PC-9 (cell line): ENCODE results near the gene ATOX1. TPM values are rescaled to one million over a fixed set of nuclear protein-coding genes. Genes with fewer than 3 reads are reported as not detected.

ENCODE experiments used
- BruUV-seq: library from RNA; stranded (reverse); fragments of 400-500 nt; replicated peaks from 2 replicates; lab custom pipeline; 2021; lab: Mats Ljungman, UMichigan
- CTCF ChIA-PET: fragments of 300-600 bp; sonication (Branson Sonifier 250); formaldehyde crosslinking; loops from one replicate; lab custom pipeline; 2022; ENCODE audit warnings: antibody characterized with exemption; lab: Charles Lee
- POLR2A ChIA-PET: fragments of 300-600 bp; sonication (Branson Sonifier 250); formaldehyde crosslinking; loops from one replicate; lab custom pipeline; 2022; ENCODE audit warnings: antibody characterized with exemption; ENCODE audit not compliant: unreplicated experiment; lab: Charles Lee
- DNase-seq, 2 experiments: peaks; one replicate each; pipeline versions ENCODE4 v3.0.0 to v3.0.0-alpha.2; 2015 to 2022; ENCODE audit warnings: mixed read lengths in 1 of 2
- H2AFZ ChIP-seq: fragments of 200-600 bp; sonication (generic); 2 replicates; pipeline ENCODE4 v1.8.1; 2017; ENCODE audit warnings: antibody characterized with exemption
- H3F3A ChIP-seq: fragments of 200-600 bp; sonication (generic); 2 replicates; pipeline ENCODE4 v1.8.1; 2017; ENCODE audit warnings: antibody characterized with exemption, mild to moderate bottlenecking, low read depth; ENCODE audit not compliant: insufficient read depth
- H3K27ac ChIP-seq: fragments of 200-600 bp; sonication (generic); 2 replicates; pipeline ENCODE4 v1.6.1; 2016; ENCODE audit warnings: mixed run types
- H3K27me3 ChIP-seq: fragments of 200-600 bp; sonication (generic); 2 replicates; pipeline ENCODE4 v1.6.1; 2016; ENCODE audit warnings: low read depth, mixed run types; ENCODE audit not compliant: insufficient read depth
- H3K36me3 ChIP-seq: fragments of 200-600 bp; sonication (generic); 2 replicates; pipeline ENCODE4 v1.6.1; 2016; ENCODE audit warnings: low read depth, mixed run types
- H3K4me1 ChIP-seq: fragments of 200-600 bp; sonication (generic); replicated peaks from 2 replicates; pipeline ENCODE4 v1.6.1; 2016; ENCODE audit warnings: mixed run types; ENCODE audit not compliant: insufficient read depth
- H3K4me2 ChIP-seq: fragments of 200-600 bp; sonication (generic); 2 replicates; pipeline ENCODE4 v1.6.1; 2017; ENCODE audit warnings: mixed run types
- H3K4me3 ChIP-seq: fragments of 200-600 bp; sonication (generic); 2 replicates; pipeline ENCODE4 v1.6.1; 2016; ENCODE audit warnings: mixed run types
- H3K79me2 ChIP-seq: fragments of 200-600 bp; sonication (generic); 2 replicates; pipeline ENCODE4 v1.6.1; 2017; ENCODE audit warnings: low read depth, mixed run types
- H3K9me2 ChIP-seq: fragments of 200-600 bp; sonication (generic); 2 replicates; pipeline ENCODE4 v1.8.1; 2017; ENCODE audit warnings: mild to moderate bottlenecking; ENCODE audit not compliant: insufficient read depth
- H3K9me3 ChIP-seq: fragments of 200-600 bp; sonication (generic); 2 replicates; pipeline ENCODE4 v1.8.1; 2016; ENCODE audit warnings: low read depth; ENCODE audit not compliant: insufficient read depth
- H4K20me1 ChIP-seq: fragments of 200-600 bp; sonication (generic); 2 replicates; pipeline ENCODE4 v1.8.1; 2017; ENCODE audit not compliant: insufficient read depth
- EZH2 ChIP-seq: fragments of 200-600 bp; sonication (generic); IDR thresholded peaks from 2 replicates; pipeline ENCODE4 v1.8.0; 2017; ENCODE audit warnings: antibody characterized with exemption, low read depth
- intact Hi-C: fragments of 100-400 bp; cut with micrococcal nuclease; formaldehyde crosslinking; loops from one replicate; pipeline ENCODE4 v1.10.0; 2022; ENCODE audit not compliant: unreplicated experiment
- total RNA-seq: library from RNA; stranded (reverse); gene quantifications from 2 replicates; pipeline ENCODE4 v1.2.3, GENCODE V29; 2021
- TF ChIP-seq, protein P1 (sequence below): fragments of 200-600 bp; sonication (generic); conservative IDR thresholded peaks from 2 replicates; pipeline ENCODE4 v1.6.1; 2017; ENCODE audit warnings: mixed run types, antibody characterized with exemption, mild to moderate bottlenecking, moderate library complexity

The ATOX1 gene
- total RNA-seq, 1 experiment from 2014 or later: 201 TPM

DNA sequence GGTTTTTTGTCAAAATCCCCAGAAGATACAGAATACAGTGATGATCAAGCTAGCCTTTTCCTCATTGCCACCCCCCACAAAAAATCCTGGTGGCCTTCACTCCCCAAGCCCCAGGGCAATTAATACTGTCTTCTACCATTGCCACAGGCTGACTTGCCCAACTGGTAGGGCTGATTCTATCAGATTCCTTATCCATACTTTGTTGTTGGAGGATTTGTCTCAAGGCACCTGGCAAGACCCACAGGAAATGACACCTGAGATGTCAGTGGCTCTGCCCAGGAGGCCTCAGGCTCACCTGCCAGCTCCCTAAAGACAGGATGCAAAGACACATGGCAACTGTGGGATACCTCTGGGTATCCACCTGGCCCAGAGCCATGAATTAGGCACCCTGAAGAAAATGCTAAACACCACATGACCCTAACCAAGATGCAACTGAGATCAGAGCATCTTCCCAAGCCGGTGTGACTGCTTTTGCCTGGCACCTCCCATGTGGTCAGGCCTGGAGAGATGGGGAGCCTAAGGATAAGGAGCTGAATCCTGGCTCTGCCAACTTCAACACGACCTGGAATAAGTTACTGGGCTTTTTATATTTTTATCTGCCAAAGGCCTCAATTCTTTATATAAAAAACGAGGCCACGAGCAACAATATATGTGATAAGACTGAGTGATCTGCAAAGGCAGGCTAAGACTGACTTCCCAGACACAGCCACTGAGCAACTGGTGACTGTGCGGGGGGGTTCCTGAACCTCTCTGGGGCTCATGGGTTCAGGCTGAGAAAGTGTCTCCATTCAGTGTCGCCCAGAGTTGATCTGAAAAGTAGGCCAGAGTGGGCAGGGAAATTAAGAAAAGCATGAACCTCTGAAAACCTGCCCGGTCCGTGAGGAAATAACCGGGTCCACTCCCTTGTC is 944 bp downstream of the ATOX1 start:
- Histone ChIP-seq H3K4me3 (peak overlapping the region; percentile 97), H3K36me3 (0 out of 2 replicates have a peak, but pooled peaks cover 6% of the 10 kb centered on the region), H3F3A (peaks cover 10% of the 10 kb centered on the region; the same call in 1 of the 2 replicates), H3K9me2 (no peaks in the 10 kb centered on the region), H2AFZ (peak overlapping the region; percentile 91), H4K20me1 (no peaks in the 10 kb centered on the region; the same call in 1 of the 2 replicates), H3K27me3 (no peaks in the 10 kb centered on the region), H3K27ac (0 out of 2 replicates have a peak overlapping the region, but pooled peaks have one; percentile 24), H3K4me2 (peak overlapping the region; percentile 91), H3K9me3 (no peaks in the 10 kb centered on the region), H3K79me2 (peaks cover 56% of the 10 kb centered on the region), H3K4me1 (peaks cover 16% of the 10 kb centered on the region)
- no TSS peak for BruUV-seq
- DNase-seq: peak; percentile 78 to 84
- TF ChIP-seq, protein P1, sequence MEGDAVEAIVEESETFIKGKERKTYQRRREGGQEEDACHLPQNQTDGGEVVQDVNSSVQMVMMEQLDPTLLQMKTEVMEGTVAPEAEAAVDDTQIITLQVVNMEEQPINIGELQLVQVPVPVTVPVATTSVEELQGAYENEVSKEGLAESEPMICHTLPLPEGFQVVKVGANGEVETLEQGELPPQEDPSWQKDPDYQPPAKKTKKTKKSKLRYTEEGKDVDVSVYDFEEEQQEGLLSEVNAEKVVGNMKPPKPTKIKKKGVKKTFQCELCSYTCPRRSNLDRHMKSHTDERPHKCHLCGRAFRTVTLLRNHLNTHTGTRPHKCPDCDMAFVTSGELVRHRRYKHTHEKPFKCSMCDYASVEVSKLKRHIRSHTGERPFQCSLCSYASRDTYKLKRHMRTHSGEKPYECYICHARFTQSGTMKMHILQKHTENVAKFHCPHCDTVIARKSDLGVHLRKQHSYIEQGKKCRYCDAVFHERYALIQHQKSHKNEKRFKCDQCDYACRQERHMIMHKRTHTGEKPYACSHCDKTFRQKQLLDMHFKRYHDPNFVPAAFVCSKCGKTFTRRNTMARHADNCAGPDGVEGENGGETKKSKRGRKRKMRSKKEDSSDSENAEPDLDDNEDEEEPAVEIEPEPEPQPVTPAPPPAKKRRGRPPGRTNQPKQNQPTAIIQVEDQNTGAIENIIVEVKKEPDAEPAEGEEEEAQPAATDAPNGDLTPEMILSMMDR: no peak
- no peak for TF ChIP-seq EZH2
- ChIA-PET POLR2A (interaction anchor here (0.5 to 1.1 kb wide), 5 partner anchors 12 to 1797 kb away, joined by 3 to 14 read pairs (median 4); no protein-coding TSS in a partner anchor), CTCF (no interaction called here)
- intact Hi-C loops: loop anchor here (1.0 to 5.0 kb wide), 3 partner anchors 12 to 70 kb away; partner anchors contain the start of genes G3BP1 and SPARC

- Histone ChIP-seq H3K4me2 (no peak overlapping the region), H2AFZ (no peak overlapping the region), H3F3A (peaks cover 10% of the 10 kb centered on the region; the same call in 1 of the 2 replicates), H3K9me3 (no peaks in the 10 kb centered on the region), H3K27ac (no peak overlapping the region), H3K4me3 (no peak overlapping the region), H3K9me2 (no peaks in the 10 kb centered on the region), H3K36me3 (0 out of 2 replicates have a peak, but pooled peaks cover 14% of the 10 kb centered on the region), H3K4me1 (peaks cover 16% of the 10 kb centered on the region), H3K79me2 (peaks cover 69% of the 10 kb centered on the region), H4K20me1 (peaks cover 6% of the 10 kb centered on the region), H3K27me3 (no peaks in the 10 kb centered on the region)
- no TSS peak for BruUV-seq
- ChIA-PET CTCF (no interaction called here), POLR2A (no interaction called here)
- no peak for DNase-seq
- TF ChIP-seq, protein P1: no peak
- TF ChIP-seq EZH2: no peak
- intact Hi-C loops: loop anchor here (5.0 kb wide), 1 partner anchor 68 kb away; the partner anchor contains the start of gene SPARC
These were observed 3.0 kb downstream of the ATOX1 start for GRCh38 chr5:151755383-151755782.

DNA sequence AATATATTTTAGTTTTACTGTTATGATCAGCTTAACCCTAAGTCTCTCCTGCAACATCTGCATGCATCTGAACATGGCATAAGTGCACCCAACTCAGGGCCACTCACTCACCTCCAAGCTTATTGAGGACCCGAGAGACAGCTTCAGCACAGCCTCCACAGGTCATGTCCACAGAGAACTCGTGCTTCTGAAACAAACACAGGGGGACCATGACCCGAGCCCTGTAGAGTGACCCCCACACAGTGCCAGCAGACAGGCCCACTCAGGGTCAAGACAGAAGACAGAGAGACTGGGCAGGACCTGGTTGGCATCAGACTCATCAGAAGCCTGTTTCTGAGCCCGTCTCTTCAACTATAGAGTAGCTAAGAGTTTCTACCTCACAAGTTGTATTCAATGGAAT is 6.8 kb downstream of the ATOX1 start:
- Histone ChIP-seq H3K36me3 (0 out of 2 replicates have a peak, but pooled peaks cover 14% of the 10 kb centered on the region), H3K27me3 (no peaks in the 10 kb centered on the region), H3K27ac (no peak overlapping the region), H3K4me1 (peaks cover 8% of the 10 kb centered on the region), H3K4me3 (no peak overlapping the region), H3K79me2 (peaks cover 60% of the 10 kb centered on the region), H3K9me2 (no peaks in the 10 kb centered on the region), H3K4me2 (no peak overlapping the region), H3K9me3 (no peaks in the 10 kb centered on the region), H2AFZ (no peak overlapping the region), H3F3A (no peaks in the 10 kb centered on the region; the same call in 1 of the 2 replicates), H4K20me1 (peaks cover 6% of the 10 kb centered on the region)
- TF ChIP-seq EZH2: no peak
- TF ChIP-seq, protein P1: no peak
- ChIA-PET POLR2A (interaction anchor here (0.7 kb wide), 1 partner anchor 242 kb away, joined by 9 read pairs; no protein-coding TSS in a partner anchor), CTCF (interaction anchor here (0.5 kb wide), 1 partner anchor 626 kb away, joined by 5 read pairs; no protein-coding TSS in a partner anchor)
- intact Hi-C loops: no loop called here
- no TSS peak for BruUV-seq
- DNase-seq: no peak
